OCI-LY7 (cell line): ENCODE measurements around the gene TCERG1. TPM values are rescaled to one million over a fixed set of nuclear protein-coding genes. Genes with fewer than 3 reads are reported as not detected.

Source experiments
- BruUV-seq: library from RNA; stranded (reverse); fragments of 400-500 nt; replicated peaks from 2 replicates; lab custom pipeline; 2021; lab: Mats Ljungman, UMichigan
- CTCF ChIA-PET: fragments of 300-600 bp; sonication (Branson Sonifier 250); formaldehyde crosslinking; loops from one replicate; lab custom pipeline; 2022; ENCODE audit warnings: antibody characterized with exemption; ENCODE audit not compliant: unreplicated experiment; lab: Charles Lee
- POLR2A ChIA-PET: fragments of 300-600 bp; sonication (Branson Sonifier 250); formaldehyde crosslinking; loops from one replicate; lab custom pipeline; 2022; ENCODE audit warnings: antibody characterized with exemption; lab: Charles Lee
- DNase-seq: peaks from one replicate; pipeline ENCODE4 v3.0.0-alpha.2; 2015; ENCODE audit warnings: low spot score
- H2AFZ ChIP-seq: fragments of 200-600 bp; sonication (generic), shearing (Covaris generic); 2 replicates; pipeline ENCODE4 v1.6.1; 2014; ENCODE audit warnings: mild to moderate bottlenecking, antibody characterized with exemption, low read length, moderate library complexity
- H3K27ac ChIP-seq: fragments of 200-600 bp; sonication (generic); 2 replicates; pipeline ENCODE4 v1.5.1; 2014; ENCODE audit warnings: mixed run types, low read depth, mild to moderate bottlenecking, moderate library complexity, low read length, inconsistent platforms; ENCODE audit not compliant: poor library complexity, severe bottlenecking
- H3K36me3 ChIP-seq: fragments of 200-600 bp; sonication (generic); 2 replicates; pipeline ENCODE4 v1.6.1; 2014; ENCODE audit warnings: mild to moderate bottlenecking, antibody characterized with exemption, low read length, moderate library complexity, mixed read lengths; ENCODE audit not compliant: insufficient read depth
- H3K4me1 ChIP-seq: fragments of 200-600 bp; sonication (generic); 2 replicates; pipeline ENCODE4 v1.5.1; 2014; ENCODE audit warnings: mild to moderate bottlenecking, low read length; ENCODE audit not compliant: insufficient read depth, poor library complexity, severe bottlenecking
- H3K4me2 ChIP-seq: fragments of 200-600 bp; sonication (generic); 2 replicates; pipeline ENCODE4 v1.6.1; 2014; ENCODE audit warnings: mild to moderate bottlenecking, low read length
- H3K4me3 ChIP-seq: fragments of 200-600 bp; sonication (generic); 2 replicates; pipeline ENCODE4 v1.5.1; 2014; ENCODE audit warnings: mild to moderate bottlenecking, low read depth, low read length; ENCODE audit not compliant: poor library complexity, severe bottlenecking
- H3K79me2 ChIP-seq: fragments of 200-600 bp; sonication (generic); 2 replicates; pipeline ENCODE4 v1.6.1; 2016; ENCODE audit warnings: low read depth, mild to moderate bottlenecking, low read length, moderate library complexity, mixed read lengths; ENCODE audit not compliant: insufficient read depth
- H3K9me2 ChIP-seq: fragments of 200-600 bp; sonication (generic); 2 replicates; pipeline ENCODE4 v1.6.1; 2016; ENCODE audit warnings: mild to moderate bottlenecking, low read length, mixed read lengths; ENCODE audit not compliant: insufficient read depth
- H3K9me3 ChIP-seq: fragments of 200-600 bp; sonication (generic); 2 replicates; pipeline ENCODE4 v1.6.1; 2014; ENCODE audit warnings: mild to moderate bottlenecking, mixed run types, low read length, mixed read lengths
- H4K20me1 ChIP-seq: fragments of 200-600 bp; sonication (generic); 2 replicates; pipeline ENCODE4 v1.6.1; 2014; ENCODE audit warnings: mild to moderate bottlenecking, antibody characterized with exemption, low read length, moderate library complexity, mixed read lengths; ENCODE audit not compliant: insufficient read depth
- EZH2phosphoT487 ChIP-seq: fragments of 200-600 bp; sonication (generic); IDR thresholded peaks from 2 replicates; pipeline ENCODE4 v1.6.1; 2018; ENCODE audit warnings: low read depth, borderline replicate concordance, mild to moderate bottlenecking, mixed run types, antibody characterized with exemption, low read length, moderate library complexity, mixed read lengths
- intact Hi-C: fragments of 100-400 bp; cut with micrococcal nuclease; formaldehyde crosslinking; loops from one replicate; pipeline ENCODE4 v1.10.0; 2022; ENCODE audit not compliant: unreplicated experiment
- total RNA-seq, 2 experiments: library from RNA; depleted of rRNA in 1 of 2; stranded (reverse); fragments of >200 nt in 1 of 2; shearing (Covaris generic) in 1 of 2; gene quantifications; 2 replicates each; pipeline ENCODE4 v1.2.3, GENCODE V29; 2014 to 2022
- TF ChIP-seq, protein P1 (sequence below): fragments of 200-600 bp; sonication (generic); conservative IDR thresholded peaks from 2 replicates; pipeline ENCODE4 v1.5.1; 2014; ENCODE audit warnings: mild to moderate bottlenecking, antibody characterized with exemption, low read length, moderate library complexity, mixed read lengths

The TCERG1 gene
- total RNA-seq, 2 experiments from 2014 or later: 115 to 164 TPM

DNA sequence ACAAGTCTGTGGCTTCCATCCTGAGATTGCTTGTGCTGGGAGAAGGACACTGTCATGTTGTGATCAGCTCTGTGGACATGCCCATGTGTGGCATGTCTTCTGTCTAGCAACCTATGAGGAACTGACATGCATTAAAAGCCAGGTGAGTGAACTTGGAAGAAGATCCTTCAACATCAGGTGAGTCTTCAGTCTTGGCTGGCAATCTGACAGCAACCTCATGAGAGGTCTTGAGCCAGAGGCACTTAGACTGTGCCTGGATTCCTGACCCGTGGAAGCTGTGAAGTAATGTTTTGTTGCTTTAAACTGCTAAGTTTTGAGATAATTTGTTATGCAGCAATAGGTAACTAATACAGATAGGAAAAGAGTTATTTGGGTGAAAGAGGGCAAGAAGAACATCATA is 6.8 kb upstream of the TCERG1 start:
- ChIA-PET CTCF (no interaction called here), POLR2A (interaction anchor here (0.6 to 0.9 kb wide), 2 partner anchors 10 to 18 kb away, joined by 3 to 5 read pairs; no protein-coding TSS in a partner anchor)
- no peak for DNase-seq
- no TSS peak for BruUV-seq
- Histone ChIP-seq H3K79me2 (no peaks in the 10 kb centered on the region), H3K4me3 (no peak overlapping the region), H2AFZ (no peak overlapping the region), H3K9me2 (no peaks in the 10 kb centered on the region), H3K27ac (no peak overlapping the region), H3K4me2 (no peak overlapping the region), H3K9me3 (no peaks in the 10 kb centered on the region), H4K20me1 (no peaks in the 10 kb centered on the region), H3K36me3 (no peaks in the 10 kb centered on the region), H3K4me1 (no peaks in the 10 kb centered on the region)
- intact Hi-C loops: no loop called here
- TF ChIP-seq, protein P1, sequence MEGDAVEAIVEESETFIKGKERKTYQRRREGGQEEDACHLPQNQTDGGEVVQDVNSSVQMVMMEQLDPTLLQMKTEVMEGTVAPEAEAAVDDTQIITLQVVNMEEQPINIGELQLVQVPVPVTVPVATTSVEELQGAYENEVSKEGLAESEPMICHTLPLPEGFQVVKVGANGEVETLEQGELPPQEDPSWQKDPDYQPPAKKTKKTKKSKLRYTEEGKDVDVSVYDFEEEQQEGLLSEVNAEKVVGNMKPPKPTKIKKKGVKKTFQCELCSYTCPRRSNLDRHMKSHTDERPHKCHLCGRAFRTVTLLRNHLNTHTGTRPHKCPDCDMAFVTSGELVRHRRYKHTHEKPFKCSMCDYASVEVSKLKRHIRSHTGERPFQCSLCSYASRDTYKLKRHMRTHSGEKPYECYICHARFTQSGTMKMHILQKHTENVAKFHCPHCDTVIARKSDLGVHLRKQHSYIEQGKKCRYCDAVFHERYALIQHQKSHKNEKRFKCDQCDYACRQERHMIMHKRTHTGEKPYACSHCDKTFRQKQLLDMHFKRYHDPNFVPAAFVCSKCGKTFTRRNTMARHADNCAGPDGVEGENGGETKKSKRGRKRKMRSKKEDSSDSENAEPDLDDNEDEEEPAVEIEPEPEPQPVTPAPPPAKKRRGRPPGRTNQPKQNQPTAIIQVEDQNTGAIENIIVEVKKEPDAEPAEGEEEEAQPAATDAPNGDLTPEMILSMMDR: no peak
- TF ChIP-seq EZH2phosphoT487: no peak

DNA sequence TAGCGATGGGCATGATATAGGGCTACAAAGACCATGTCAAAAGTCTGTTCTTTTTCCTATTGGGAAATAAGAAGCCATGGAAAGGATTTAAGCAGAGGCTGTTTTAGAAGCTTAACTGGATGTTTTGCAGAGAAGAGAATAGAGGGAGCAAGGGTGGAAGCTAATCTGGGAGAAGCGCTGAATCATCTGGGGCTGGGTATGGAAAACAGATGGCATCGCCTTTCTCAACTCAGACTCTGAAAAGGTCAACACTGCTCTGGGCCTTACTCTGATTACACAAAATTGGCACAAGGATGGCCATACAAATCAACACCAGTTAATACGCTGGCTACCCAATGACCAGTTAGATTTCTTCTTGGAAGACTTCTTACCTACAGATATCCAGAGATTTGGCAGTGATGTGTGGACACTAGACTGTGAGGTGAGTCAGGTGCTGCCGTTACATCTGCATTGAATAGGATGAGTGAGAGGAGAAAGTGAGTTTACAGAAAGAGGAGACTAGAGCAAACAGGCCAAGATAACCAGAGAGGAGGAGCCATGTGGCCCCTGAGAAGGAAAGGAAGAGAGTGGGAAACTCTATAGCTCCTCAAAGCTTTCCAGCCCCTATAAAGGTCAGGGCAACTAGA is 6.2 kb upstream of the TCERG1 start:
- Histone ChIP-seq H3K9me2 (no peaks in the 10 kb centered on the region), H3K4me2 (no peak overlapping the region), H3K79me2 (no peaks in the 10 kb centered on the region), H3K27ac (no peak overlapping the region), H3K9me3 (no peaks in the 10 kb centered on the region), H4K20me1 (no peaks in the 10 kb centered on the region), H3K36me3 (no peaks in the 10 kb centered on the region), H2AFZ (no peak overlapping the region), H3K4me3 (no peak overlapping the region), H3K4me1 (no peaks in the 10 kb centered on the region)
- intact Hi-C loops: no loop called here
- no TSS peak for BruUV-seq
- POLR2A ChIA-PET: interaction anchor here (0.6 to 0.9 kb wide), 3 partner anchors 9 to 1974 kb away, joined by 3 to 5 read pairs (median 5); no protein-coding TSS in a partner anchor
- no peak for DNase-seq
- TF ChIP-seq, protein P1: no peak
- TF ChIP-seq EZH2phosphoT487: no peak
- CTCF ChIA-PET: no interaction called here

GRCh38 chr5:146441896-146442295 is 5.2 kb upstream of the TCERG1 start:
- H3K4me3 ChIP-seq: no peak overlapping the region
- CTCF ChIA-PET: no interaction called here
- H3K9me3 ChIP-seq: no peaks in the 10 kb centered on the region
- no peaks in the 10 kb centered on the region for H3K36me3 ChIP-seq
- POLR2A ChIA-PET: interaction anchor here (0.6 to 1.3 kb wide), 3 partner anchors 9 to 1974 kb away, joined by 3 to 5 read pairs (median 4); no protein-coding TSS in a partner anchor
- H3K4me2 ChIP-seq: no peak overlapping the region
- H3K4me1 ChIP-seq: no peaks in the 10 kb centered on the region
- H3K27ac ChIP-seq: no peak overlapping the region
- no peak for TF ChIP-seq EZH2phosphoT487
- TF ChIP-seq, protein P1: no peak
- no peaks in the 10 kb centered on the region for H4K20me1 ChIP-seq
- BruUV-seq: no TSS peak
- intact Hi-C loops: no loop called here
- DNase-seq: no peak
- H3K79me2 ChIP-seq: no peaks in the 10 kb centered on the region
- H2AFZ ChIP-seq: no peak overlapping the region
- no peaks in the 10 kb centered on the region for H3K9me2 ChIP-seq
